Measurements from ENCODE around the gene TDRD12.
A peak's percentile ranks its signal among the peaks of the same experiment; 100 is the strongest.
"Not testable (repeated sequence)": the region's sequence is repeated elsewhere in the genome, so short reads cannot be mapped to it uniquely, and the experiment has no call there.

TDRD12 gene

DNA sequence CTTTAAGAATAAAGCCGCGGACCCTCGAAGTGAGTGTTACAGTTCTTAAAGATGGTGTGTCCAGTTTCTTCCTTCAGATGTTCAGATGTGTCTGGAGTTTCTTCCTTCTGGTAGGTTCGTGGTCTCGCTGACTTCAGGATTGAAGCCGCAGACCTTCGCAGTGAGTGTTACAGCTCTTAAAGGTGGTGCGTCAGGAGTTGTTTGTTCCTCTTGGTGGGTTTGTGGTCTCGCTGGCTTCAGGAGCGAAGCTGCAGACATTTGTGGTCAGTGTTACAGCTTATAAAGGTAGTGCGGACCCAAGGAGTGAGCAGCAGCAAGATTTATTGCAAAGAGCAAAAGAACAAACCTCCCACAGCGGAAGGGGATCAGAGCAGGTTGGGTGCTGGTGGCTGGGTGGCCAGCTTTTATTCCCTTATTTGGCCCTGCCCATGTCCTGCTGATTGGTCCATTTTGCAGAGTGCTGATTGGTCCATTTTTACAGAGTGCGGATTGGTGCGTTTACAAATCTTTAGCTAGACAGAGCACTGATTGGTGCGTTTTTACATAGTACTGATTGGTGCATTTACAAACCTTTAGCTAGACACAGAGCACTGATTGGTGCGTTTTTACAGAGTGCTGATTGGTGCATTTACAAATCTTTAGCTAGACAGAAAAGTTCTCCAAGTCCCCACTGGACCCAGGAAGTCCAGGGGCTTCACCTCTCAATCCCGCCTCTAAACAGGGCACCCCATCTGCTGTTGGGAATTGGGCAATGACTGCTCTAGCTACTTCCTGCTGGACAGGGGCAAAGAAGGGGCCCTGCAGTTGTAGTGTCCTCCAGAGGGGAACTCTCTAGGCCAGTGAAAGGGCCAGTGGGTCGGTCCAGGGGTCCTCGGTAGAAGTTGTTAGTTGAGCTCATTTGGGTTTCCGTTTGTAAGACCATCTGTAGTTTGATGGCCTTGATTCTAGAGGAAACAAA, 26.1 kb upstream of the TDRD12 start:
- peak; percentile 29 for ATAC-seq
- peak; percentile 59 for DNase-seq

DNA sequence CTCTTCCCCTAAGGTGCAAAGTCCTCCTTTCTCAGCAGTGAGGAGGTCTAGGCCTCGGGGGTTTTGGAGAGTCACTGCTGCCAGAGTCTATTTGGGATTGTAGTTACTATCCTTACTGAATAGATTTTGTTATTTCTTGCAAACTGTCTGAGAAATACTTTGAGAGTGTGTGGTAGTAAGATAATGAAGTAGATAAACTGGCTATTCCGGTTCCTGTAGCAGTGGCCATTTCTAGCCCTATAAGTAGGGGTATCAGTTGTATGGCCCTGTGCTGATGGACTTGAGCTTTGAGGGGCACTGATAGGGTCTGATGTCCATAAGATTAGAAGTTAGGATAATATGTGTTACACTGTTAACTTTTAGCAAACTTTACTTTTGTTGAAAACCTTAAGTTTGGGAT, 25.3 kb upstream of the TDRD12 start:
- DNase-seq = not testable (repeated sequence)

DNA sequence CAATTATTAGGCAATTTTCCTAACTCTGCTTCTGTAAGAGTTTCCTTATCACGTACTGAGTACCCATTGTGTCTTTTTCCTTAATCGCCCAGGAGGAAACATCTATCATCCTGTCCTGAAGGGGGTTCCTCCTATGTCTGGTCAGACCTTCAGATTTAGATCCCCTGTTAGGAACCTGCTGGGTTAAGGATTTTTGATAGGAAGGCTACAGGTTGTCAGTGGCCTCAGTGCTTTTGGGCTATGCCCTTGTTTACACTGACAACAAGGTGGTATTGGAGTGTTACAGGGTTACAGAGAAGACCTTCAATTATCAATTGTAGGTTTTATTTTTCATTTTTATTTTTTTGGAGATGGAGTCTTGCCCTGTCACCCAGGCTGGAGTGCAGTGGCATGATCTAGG, 24.7 kb upstream of the TDRD12 start:
- not testable (repeated sequence) for DNase-seq, ATAC-seq

More for the DNA sequence above, 25.3 kb upstream of the TDRD12 start:
- not testable (repeated sequence) for ATAC-seq

DNA sequence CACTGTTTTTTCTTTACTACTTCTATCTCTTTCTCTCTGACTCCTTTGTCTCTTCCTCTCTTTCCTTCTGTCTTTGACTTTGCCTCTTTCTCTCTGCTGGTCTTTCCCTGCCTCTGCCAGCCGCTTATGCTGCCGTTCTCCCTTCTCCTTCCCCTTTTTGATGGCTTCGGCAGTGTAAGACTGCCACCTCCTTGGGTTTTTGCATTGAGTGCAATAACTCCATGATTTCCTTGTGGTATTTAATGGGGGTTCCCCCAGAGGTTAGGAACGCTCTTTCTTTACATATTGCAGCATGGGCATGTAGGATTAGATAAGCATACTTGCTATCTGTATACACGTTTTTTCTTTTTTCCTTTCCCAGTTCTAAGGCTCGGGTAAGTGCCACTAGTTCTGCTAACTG, 24.1 kb upstream of the TDRD12 start:
- DNase-seq, ATAC-seq: not testable (repeated sequence)

DNA sequence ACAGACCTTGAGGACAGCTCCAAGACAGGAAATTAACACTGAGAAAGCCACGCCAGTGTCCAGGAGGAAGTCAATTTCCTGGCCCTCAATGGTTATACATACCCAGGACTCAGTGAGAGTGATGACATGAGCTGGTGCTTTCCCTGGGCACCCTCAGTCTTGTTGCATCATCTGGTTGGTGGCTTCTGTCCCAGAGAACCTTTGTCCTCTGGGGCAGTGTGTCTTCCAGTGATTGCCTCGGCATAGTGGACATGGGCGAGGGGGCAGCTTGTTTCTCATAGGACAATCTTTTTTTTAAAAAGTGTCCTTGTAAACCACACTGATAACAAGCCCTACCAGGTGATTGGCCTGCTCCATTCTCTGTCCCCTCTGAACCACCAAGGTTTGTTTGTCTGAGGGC, 22.8 kb upstream of the TDRD12 start:
- DNase-seq, ATAC-seq: not testable (repeated sequence)

DNA sequence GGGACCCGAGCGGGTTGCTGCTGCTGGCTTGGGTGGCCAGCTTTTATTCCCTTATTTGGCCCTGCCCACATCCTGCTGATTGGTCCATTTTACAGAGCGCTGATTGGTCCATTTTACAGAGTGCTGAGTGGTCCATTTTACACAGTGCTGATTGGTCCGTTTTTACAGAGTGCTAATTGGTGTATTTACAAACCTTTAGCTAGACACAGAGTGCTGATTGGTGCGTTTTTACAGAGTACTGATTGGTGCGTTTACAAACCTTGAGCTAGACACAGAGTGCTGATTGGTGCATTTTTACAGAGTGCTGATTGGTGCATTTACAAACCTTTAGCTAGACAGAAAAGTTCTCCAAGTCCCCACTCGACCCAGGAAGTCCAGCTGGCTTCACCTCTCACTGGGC, 19.4 kb upstream of the TDRD12 start:
- not testable (repeated sequence) for ATAC-seq, DNase-seq

DNA sequence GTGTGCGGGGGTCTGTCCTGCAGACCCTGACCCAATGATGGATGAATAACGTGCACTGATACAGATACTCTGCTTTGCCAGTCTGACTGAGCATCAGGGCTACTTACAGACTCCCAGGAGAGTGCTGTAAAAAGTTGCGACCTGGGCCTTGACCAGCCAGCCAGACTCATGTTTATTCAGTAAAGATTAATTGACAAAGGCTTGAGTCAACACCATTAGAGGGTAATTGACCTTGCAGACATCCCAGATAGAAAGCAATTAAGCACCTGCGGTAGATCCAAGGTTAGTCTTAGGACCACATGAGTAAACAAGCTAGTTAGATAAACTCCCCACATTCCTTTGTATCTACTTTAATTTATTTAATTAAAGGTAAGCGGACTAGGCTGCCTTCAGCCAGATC, 17.6 kb upstream of the TDRD12 start:
- ATAC-seq (no peak), DNase-seq (no peak)

DNA sequence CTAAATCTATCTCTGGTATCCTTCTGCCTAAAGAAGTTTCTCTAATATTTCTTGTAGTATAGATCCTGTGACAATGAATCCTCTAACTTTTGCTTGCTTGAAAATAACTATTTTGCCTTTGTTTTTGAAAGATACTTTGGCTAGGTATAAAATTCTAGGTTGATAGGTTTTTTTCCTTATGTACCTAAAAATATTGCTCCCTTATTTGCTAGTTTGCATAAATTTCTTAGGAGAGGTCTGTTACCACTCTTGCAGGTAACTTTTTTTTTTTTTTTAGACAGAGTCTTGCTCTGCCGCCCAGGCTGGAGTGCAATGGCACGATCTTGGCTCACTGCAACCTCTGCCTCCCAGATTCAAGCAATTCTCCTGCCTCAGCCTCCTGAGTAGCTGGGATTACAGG, 15.6 kb upstream of the TDRD12 start:
- ATAC-seq, DNase-seq: not testable (repeated sequence)

DNA sequence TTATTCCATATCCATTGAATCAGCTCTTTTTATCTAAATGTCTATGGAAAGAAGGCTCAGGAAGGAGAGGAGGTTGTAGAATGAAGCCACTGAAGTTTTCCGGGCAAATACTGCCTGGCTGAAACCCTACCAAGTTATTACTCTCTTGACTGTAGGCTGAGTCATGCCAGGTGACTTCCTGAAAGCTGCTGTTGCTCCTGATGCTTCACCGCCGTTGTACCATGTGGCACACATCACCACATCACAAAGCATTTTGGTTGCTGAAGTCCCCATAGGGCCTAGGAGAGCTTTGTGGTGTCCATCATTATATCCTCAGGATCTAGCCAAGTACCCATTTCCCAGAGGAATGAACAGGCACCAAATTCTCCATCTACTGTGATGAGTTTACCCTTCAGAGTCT, 11.1 kb upstream of the TDRD12 start:
- peak; percentile 19 for DNase-seq
- peak; percentile 82 for ATAC-seq

DNA sequence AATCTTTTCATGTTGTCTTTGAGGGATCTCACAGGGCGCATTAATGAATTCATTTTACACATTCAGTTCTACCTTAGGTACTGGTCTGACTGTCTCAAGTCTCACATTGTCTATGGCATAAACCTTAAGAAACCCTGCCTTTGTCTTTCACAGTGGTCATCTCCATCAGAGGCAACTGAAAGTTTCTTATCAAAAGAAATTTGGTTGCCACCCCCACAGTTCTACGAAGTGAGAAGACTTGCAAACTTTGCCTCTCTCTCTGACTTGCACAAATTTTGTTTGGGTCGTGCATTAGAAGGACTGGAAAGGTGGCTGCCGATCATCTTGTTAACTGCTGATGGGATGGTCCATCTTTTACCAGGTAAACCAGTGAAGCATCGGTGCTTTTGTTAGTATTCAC, 10.5 kb upstream of the TDRD12 start:
- DNase-seq (no peak), ATAC-seq (no peak)

DNA sequence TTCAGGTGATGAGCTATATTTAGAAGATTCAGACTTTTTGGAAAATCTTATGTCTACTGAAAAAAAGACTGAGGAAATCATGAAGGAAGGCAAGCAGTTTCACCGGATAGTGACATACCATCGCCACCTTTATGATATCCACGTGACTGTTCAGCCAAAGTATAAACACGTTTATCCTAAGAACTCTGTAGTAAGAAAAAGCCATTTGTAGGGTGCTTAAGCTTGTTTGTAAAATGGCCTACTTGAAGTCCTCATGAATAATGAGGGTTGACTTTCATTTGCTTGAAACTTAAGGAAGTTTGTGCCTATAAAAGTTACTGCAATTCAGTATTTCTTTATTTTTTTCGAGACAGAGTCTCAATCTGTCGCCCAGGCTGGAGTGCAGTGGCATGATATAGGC, 7.8 kb upstream of the TDRD12 start:
- no peak for ATAC-seq
- DNase-seq = no peak

DNA sequence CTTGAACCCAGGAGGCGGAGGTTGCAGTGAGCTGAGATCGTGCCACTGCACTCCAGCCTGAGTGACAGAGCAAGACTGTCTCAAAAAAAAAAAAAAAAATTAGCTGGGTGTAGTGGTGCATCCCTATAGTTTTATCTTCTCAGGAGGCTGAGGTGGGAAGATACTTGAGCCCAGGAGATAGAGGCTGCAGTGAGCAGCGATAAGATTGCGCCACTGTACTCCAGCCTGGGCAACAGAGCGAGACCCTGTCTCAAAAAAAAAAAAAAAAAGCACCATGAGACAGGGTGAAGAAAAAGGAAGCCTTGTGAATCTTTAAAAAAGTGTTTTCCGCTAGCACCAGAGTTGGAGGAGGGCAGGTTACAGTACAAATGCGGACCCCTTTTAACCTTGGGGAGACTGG, 3.4 kb upstream of the TDRD12 start:
- not testable (repeated sequence) for ATAC-seq, DNase-seq

DNA sequence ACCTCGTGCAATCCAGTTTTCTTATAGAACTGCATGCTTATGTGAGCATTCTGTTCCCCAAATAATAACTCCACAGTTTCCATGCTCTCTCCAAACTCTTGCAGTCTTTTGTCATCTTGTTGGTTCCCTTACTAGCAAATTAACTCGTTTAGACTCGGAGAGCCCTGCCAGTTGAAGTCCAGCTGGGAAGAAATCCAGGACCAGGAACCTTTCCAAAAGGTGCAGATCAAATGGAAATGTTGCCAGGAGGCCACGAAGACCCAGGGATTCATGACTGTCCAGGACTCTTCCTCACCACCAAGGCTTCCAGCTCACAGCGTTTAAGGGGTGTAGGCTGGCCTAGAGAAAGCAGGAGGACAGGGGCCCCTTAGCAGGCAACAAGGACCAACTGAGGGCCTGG, 2.1 kb upstream of the TDRD12 start:
- DNase-seq = no peak
- ATAC-seq = no peak

DNA sequence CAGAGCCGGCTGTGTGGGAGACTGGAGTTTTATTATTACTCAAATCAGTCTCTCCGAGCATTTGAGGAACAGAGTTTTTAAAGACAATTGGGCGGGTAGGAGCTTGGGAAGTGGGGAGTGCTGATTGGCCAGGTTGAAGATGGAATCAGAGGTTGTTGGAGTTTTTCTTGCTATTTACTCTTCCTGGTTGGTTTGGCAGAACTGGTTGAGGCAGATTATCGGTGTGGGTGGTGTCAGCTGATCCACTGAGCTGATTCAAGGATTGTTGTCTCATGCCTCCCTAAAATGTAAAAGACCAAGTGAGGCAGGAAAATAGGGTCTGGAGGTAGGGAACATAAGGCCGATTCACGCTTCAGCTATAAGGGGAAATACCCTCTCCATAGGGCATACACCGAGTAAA, 1.3 kb upstream of the TDRD12 start:
- DNase-seq = no peak
- no peak for ATAC-seq

DNA sequence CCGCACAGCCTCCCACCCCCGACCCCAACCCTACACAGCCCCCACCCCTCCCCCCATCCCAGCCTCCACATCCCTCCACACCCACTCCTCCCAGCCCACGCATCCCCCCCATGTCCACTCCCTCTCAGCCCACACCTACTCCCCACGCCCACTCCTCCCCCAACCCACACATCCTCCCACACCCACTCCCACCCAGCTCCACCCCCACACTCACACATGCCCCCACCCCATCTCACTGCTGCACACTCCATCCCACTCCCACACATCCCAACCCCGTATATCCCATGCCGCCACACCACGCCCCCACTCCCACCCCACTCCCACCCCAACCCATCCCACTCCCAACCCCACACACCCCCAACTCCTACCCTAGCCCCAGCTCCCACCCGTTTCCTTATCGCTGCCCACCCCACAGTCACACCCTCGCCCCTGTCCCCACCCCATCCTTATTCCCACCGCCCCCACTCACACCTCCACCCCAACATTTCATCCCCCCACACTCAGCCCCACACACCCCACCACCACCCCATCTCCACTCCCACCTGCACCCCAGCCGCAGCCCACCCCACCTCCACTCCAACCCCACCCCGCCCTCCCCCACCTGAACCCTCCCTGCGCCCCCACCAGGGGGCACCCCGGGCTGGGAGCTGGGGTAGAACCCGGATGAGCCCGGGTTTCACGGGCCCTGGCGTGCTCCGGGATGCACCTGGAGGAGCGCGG, 809 bp downstream of the TDRD12 start:
- DNase-seq (no peak), ATAC-seq (no peak)

DNA sequence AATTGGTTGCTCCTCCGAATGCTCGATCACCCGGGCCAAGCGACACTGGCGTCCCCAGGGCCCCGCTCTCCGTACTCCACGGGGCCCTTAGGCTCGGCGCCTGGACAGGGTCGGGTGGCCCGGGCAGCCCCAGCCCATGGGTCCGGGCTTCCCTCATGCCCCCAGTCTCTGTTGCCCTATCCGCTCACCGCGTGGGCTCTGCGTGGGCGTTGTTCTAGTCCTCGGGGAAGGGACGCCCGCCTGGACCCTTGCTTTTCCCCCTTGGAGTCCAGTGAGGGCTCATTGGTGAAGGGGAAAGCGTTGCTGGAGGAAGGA, 1.3 kb downstream of the TDRD12 start:
- DNase-seq = no peak
- ATAC-seq = peak; percentile 14

DNA sequence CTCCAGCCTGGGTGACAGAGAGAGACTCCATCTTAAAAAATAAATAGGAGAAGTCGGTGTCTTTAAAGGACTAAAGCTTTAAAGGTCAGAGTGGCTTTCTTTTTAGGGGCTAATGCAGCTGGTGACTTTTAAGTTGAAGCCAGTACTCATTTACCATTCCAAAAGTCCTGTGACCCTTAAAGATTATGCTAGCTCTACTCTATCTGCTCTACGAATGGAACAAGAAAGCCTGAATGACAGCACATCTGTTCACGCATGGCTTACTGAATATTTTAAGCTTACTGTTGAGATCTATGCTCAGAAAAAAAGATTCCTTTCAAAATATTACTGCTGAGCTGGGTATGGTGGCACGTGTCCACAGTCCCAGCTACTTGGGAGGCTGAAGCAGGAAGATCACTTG, 16.4 kb downstream of the TDRD12 start:
- ATAC-seq = no peak
- no peak for DNase-seq

DNA sequence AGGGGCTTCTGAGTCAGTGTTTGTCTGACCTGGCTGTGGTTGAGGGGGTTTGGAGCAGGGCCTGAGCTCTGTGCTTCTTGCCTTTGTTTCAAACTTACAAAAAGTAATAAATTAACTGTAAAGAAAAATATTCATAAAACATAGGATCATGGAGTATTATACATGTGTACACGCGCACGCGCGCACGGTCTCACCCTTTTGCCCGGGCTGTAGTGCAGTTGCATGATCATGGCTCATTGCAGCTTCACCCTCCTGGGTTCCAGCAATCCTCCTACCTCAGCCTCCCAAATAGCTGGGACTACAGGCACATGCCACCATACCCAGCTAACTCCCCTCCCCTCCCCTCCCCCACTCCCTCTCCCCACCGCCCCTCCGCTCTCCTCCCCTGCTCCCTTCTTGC, 23.5 kb downstream of the TDRD12 start:
- DNase-seq = no peak
- no peak for ATAC-seq

DNA sequence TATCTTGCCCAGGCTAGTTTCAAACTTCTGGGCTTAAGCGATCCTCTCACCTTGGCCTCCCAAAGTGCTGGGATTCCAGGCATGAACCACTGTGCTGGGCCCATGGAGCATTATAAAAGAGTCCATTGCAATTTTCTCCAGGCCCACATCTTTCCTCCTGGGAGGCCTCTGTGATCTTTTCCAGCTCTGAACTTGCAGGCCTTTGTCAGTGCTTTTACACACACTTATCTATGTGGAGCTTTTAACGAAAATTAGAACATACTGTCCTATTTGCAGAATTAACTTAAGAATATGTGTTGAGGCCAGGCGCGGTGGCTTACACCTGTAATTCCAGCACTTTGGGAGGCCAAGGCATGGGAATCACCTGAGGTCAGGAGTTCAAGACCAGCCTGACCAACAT, 23.9 kb downstream of the TDRD12 start:
- DNase-seq (no peak), ATAC-seq (no peak)

DNA sequence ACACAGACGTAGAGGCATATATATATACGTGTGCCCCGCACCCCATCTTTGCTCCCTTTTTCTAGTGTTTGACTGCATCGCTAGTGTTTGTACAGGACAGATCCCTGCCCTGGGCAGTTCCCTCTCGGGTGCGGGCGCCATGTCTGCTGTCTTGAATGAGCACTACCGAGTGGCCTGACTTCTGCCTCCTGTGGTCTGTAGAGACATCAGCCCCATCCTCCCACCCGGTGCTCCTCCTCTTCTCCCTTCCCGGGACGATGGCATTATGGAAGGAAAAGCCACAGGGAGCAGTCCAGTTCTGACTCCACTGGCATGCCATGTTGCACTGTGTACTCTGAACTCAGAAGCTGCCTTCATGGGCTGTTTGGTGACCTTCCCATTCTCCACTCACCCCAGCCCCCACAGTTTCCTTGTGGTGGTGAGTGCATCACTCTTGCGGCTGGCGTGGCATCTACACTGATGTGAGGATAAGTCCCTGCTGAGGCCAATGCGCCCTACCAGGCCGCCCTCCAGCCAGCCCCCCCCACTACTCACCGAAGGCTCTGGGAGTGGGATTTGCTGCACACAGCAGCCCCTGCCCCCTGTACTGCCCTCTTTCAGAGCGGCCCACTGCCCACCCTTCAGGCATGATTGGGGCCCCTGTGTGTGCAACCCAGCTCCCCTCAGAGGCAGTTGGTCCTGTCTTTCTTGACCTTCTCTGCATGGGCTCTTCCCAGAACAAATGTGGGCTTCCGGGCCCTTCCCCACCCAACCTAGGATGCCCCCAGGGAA, 25.2 kb downstream of the TDRD12 start:
- no peak for ATAC-seq
- DNase-seq = no peak

DNA sequence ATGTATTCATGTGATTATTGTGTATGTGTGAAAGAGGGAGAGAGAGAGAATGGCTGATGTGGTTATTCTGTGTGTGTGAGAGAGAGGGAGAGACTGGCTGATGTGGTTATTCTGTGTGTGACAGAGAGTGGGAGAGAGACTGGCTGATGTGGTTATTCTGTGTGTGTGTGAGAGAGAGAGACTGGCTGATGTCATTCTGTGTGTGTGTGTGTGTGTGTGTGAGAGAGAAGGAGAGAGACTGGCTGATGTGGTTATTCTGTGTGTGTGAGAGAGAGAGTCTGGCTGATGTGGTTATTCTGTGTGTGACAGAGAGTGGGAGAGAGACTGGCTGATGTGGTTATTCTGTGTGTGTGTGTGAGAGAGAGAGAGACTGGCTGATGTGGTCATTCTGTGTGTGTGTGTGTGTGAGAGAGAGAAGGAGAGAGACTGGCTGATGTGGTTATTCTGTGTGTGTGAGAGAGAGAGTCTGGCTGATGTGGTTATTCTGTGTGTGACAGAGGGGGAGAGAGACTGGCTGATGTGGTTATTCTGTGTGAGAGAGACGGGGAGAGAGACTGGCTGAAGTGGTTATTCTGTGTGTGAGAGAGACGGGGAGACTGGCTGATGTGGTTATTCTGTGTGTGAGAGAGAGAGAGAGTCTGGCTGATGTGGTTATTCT, 26.2 kb downstream of the TDRD12 start:
- not testable (repeated sequence) for DNase-seq, ATAC-seq

DNA sequence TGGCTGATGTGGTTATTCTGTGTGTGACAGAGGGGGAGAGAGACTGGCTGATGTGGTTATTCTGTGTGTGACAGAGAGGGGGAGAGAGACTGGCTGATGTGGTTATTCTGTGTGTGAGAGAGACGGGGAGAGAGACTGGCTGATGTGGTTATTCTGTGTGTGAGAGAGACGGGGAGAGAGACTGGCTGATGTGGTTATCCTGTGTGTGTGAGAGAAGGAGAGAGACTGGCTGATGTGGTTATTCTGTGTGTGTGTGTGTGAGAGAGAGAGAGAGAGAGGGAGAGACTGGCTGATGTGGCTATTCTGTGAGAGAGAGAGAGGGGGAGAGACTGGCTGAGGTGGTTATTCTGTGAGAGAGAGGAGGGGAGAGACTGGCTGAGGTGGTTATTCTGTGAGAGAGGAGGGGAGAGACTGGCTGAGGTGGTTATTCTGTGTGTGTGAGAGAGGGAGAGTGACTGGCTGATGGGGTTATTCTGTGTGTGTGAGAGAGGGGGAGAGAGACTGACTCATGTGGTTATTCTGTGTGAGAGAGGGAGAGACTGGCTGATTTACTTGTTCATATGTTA, 27.1 kb downstream of the TDRD12 start:
- DNase-seq, ATAC-seq: not testable (repeated sequence)
